ENCODE data around the gene RBP3. TPM values are rescaled to one million over a fixed set of nuclear protein-coding genes. Genes with fewer than 3 reads are reported as not detected.

Gene RBP3
- total and polyA plus RNA-seq, 8 donors = not detected

DNA sequence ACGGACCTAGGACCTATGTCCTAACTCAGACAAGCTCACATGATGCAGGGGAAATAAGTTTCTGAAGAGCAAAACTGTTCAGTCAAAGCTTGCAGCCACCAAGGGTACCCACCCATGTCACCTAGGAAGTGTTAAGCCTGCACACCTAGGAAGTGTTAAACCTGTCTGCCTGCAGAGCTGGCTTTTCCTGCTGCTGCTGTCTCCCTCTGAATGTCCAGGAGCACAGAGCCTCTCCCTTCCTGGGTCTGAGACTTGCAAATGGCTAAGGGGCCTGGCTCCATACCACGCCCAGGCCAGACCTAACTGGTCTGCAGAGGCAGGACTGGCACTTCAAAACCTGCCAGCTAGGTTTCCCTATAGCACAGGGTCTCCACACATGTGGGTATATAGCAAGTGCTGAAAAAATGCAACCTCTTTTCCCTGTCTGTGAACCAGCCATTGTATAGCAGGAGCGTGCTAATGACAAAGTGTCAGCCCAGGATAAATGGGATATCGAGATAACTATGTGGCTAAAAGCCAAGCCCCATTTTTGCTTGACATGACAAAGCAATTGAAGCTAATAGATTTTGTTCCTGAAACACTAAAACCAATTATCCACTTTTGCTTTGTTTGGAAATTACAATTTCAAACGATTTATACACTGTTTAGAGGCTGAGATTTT is 24.4 kb upstream of the RBP3 start:
- 41 to 42% methylated on average over 5 of the region's 5 CpGs for WGBS, 2 donors

GRCh38 chr10:47325303-47326291 is 22.6 kb upstream of the RBP3 start:
- ATAC-seq (no peak), FAIRE-seq (no peak), DNase-seq (no peak)
- H3K4me1 ChIP-seq = no peaks in the 10 kb centered on the region
- intact Hi-C loops (cut with DNase I) = loop anchor here in 1 of 3 donors (10.0 kb wide), 1 partner anchor 291 kb away; no protein-coding TSS in a partner anchor
- H3K36me3 ChIP-seq = no peaks in the 10 kb centered on the region
- H3K27ac ChIP-seq = no peak overlapping the region
- no peak for TF ChIP-seq CTCF (IDR thresholded peaks at IDR 0.05)
- no peak overlapping the region for H3K4me3 ChIP-seq
- no peaks in the 10 kb centered on the region for H3K27me3 ChIP-seq
- H3K9me3 ChIP-seq = no peaks in the 10 kb centered on the region
- 86 to 91% methylated on average over 30 of the region's 30 CpGs for WGBS, 2 donors

More for the DNA sequence above, 24.4 kb upstream of the RBP3 start:
- intact Hi-C loops (cut with DNase I) = loop anchor here in 1 of 3 donors (10.0 kb wide), 1 partner anchor 289 kb away; no protein-coding TSS in a partner anchor
- no peaks in the 10 kb centered on the region for H3K27me3 ChIP-seq
- no peaks in the 10 kb centered on the region for H3K9me3 ChIP-seq
- H3K4me1 ChIP-seq = no peaks in the 10 kb centered on the region
- H3K27ac ChIP-seq = no peak overlapping the region
- DNase-seq (no peak), FAIRE-seq (no peak), ATAC-seq (peak in 3 of 4 donors; percentile 12 to 65 (median 39))
- no peaks in the 10 kb centered on the region for H3K36me3 ChIP-seq
- no peak for TF ChIP-seq CTCF (IDR thresholded peaks at IDR 0.05)
- H3K4me3 ChIP-seq = no peak overlapping the region

DNA sequence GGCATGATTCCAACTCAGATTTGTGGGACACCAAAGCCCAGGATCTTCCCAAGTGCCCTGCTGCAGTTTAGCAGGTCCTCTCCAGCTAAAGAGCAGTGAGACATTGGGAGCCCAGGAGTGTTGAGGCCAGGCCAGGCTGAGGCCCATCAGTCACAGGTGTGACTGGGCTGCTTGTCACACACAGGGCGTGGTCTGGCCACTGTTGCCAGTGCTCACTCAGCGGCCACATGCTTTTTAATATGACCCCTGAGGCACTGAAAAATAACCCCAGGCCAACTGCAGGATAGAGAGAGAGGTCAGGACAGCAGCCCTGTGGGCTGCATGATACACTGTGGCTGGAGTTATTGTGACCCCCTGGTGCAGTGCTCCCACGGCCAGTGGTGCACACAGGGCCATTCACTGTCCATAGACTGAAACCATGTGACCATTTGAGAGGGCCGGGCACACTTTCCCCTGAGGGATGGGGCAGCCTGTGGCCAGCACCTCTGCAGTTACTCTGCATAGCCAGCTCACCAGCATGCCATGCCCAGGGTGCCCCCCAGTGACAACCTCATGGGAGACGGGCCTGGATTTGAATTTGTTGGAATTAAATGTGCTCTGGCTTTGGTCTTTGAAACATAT is 21.7 kb upstream of the RBP3 start:
- H3K4me3 ChIP-seq = no peak overlapping the region
- no peak for FAIRE-seq
- H3K27ac ChIP-seq = no peak overlapping the region
- WGBS, 2 donors = 70 to 75% methylated on average over 5 of the region's 5 CpGs
- ATAC-seq = peak in 1 of 4 donors; percentile 38
- no peaks in the 10 kb centered on the region for H3K4me1 ChIP-seq
- intact Hi-C loops (cut with DNase I) = loop anchor here in 1 of 3 donors (10.0 kb wide), 1 partner anchor 292 kb away; no protein-coding TSS in a partner anchor
- TF ChIP-seq CTCF (IDR thresholded peaks at IDR 0.05) = no peak
- no peaks in the 10 kb centered on the region for H3K9me3 ChIP-seq
- no peaks in the 10 kb centered on the region for H3K27me3 ChIP-seq
- no peak for DNase-seq
- H3K36me3 ChIP-seq = no peaks in the 10 kb centered on the region

GRCh38 chr10:47326927-47327330 is 21.2 kb upstream of the RBP3 start:
- no peaks in the 10 kb centered on the region for H3K9me3 ChIP-seq
- ATAC-seq (no peak), DNase-seq (no peak), FAIRE-seq (no peak)
- no peak overlapping the region for H3K27ac ChIP-seq
- 81 to 88% methylated on average over 11 of the region's 11 CpGs for WGBS, 2 donors
- no peaks in the 10 kb centered on the region for H3K27me3 ChIP-seq
- intact Hi-C loops (cut with DNase I) = loop anchor here in 1 of 3 donors (10.0 kb wide), 1 partner anchor 292 kb away; no protein-coding TSS in a partner anchor
- TF ChIP-seq CTCF (IDR thresholded peaks at IDR 0.05) = no peak
- H3K4me3 ChIP-seq = no peak overlapping the region
- no peaks in the 10 kb centered on the region for H3K36me3 ChIP-seq
- no peaks in the 10 kb centered on the region for H3K4me1 ChIP-seq

Measured in pancreas (tissue), 10 donors.